Osteocyte (in vitro differentiated cells): ENCODE results near the gene DUSP16. TPM values are rescaled to one million over a fixed set of nuclear protein-coding genes. Genes with fewer than 3 reads are reported as not detected.

Source experiments
- DNase-seq: peaks from one replicate; pipeline ENCODE4 v3.0.0; 2021; ENCODE audit warnings: mixed read lengths; ENCODE audit not compliant: unreplicated experiment; ENCODE audit errors: extremely low spot score
- H3K27ac Mint-ChIP-seq: one replicate; pipeline ENCODE4 v1.8.0; 2021; ENCODE audit warnings: mild to moderate bottlenecking, mixed read lengths; ENCODE audit not compliant: unreplicated experiment
- H3K27me3 Mint-ChIP-seq: one replicate; pipeline ENCODE4 v1.8.0; 2021; ENCODE audit warnings: mixed read lengths; ENCODE audit not compliant: unreplicated experiment
- H3K36me3 Mint-ChIP-seq: one replicate; pipeline ENCODE4 v1.8.0; 2021; ENCODE audit warnings: mixed read lengths; ENCODE audit not compliant: unreplicated experiment
- H3K4me1 Mint-ChIP-seq: one replicate; pipeline ENCODE4 v1.8.0; 2021; ENCODE audit warnings: mixed read lengths; ENCODE audit not compliant: unreplicated experiment
- H3K4me3 Mint-ChIP-seq: one replicate; pipeline ENCODE4 v1.8.0; 2021; ENCODE audit warnings: mild to moderate bottlenecking, moderate library complexity, mixed read lengths; ENCODE audit not compliant: unreplicated experiment
- H3K9me3 Mint-ChIP-seq: one replicate; pipeline ENCODE4 v1.8.0; 2021; ENCODE audit warnings: mixed read lengths; ENCODE audit not compliant: unreplicated experiment
- total RNA-seq: library from RNA; stranded (reverse); gene quantifications from 2 replicates; pipeline ENCODE4 v1.2.1, GENCODE V29; 2021
- TF ChIP-seq, protein P1 (sequence below): fragments of 200-600 bp; sonication (generic); IDR thresholded peaks from 2 replicates; pipeline ENCODE4 v1.5.0; 2021; ENCODE audit warnings: antibody characterized with exemption, mild to moderate bottlenecking, moderate library complexity

The DUSP16 gene
- total RNA-seq, 1 donor from 2014 or later = 10.3 TPM

DNA sequence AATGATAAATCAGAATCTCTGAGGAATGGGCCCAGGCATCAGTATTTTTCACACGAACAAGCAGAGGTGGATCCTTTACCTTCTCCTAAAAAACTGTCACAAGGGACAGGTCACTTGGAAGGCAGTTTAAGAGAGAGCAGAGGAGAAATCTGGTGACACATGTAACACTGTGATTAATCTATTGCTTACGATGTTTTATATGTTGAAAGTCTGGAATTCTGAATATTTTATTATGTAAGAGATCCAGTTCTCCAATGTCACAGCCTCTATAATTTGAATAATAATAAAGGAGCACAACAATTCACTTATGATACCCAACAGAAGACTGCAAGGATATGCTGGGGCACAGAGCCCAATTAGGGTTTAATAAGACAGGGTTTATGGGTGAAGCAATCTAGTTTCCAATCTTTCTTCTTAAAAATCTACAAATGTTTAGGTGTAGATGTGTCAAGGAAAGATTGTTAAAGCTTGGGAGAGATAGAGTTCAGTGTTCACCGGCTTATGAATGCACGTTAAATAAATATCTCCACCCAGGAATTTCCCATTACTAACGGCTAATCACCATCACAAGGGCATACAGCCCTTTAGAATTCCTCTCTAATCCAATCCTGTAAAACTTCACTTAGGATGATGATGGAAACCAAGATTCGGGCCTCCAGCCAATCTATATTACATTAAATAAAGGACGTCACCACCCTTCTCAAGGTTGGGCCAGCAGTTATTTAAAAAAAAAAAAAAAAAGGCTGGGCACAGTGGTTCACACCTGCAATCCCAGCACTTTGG is 23.4 kb downstream of the DUSP16 start:
- TF ChIP-seq, protein P1, sequence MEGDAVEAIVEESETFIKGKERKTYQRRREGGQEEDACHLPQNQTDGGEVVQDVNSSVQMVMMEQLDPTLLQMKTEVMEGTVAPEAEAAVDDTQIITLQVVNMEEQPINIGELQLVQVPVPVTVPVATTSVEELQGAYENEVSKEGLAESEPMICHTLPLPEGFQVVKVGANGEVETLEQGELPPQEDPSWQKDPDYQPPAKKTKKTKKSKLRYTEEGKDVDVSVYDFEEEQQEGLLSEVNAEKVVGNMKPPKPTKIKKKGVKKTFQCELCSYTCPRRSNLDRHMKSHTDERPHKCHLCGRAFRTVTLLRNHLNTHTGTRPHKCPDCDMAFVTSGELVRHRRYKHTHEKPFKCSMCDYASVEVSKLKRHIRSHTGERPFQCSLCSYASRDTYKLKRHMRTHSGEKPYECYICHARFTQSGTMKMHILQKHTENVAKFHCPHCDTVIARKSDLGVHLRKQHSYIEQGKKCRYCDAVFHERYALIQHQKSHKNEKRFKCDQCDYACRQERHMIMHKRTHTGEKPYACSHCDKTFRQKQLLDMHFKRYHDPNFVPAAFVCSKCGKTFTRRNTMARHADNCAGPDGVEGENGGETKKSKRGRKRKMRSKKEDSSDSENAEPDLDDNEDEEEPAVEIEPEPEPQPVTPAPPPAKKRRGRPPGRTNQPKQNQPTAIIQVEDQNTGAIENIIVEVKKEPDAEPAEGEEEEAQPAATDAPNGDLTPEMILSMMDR = no peak
- Mint-ChIP-seq H3K4me3 (no peak overlapping the region), H3K27ac (no peak overlapping the region), H3K36me3 (peaks cover 2% of the 10 kb centered on the region), H3K27me3 (no peaks in the 10 kb centered on the region), H3K4me1 (no peaks in the 10 kb centered on the region), H3K9me3 (no peaks in the 10 kb centered on the region)
- DNase-seq = no peak

DNA sequence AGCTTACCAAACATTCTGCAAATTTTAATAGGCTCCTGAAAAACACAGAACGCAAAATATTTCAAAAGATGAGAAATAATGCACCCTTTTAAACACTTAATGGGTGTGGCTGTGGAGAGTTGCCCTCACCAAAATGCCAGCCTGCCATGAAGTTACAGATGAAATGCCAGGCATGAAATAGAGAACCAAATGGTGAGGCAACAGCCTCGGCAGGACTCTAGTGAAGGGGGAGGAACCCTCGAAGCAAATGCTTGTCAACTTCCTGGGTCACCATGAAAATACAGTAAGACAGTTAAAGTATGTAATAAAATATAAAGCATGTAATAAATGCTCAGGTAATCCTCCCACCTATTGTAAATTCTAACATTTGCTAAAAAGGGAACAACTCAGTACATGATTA is 24.1 kb downstream of the DUSP16 start:
- TF ChIP-seq, protein P1 = no peak
- H3K9me3 Mint-ChIP-seq = no peaks in the 10 kb centered on the region
- no peak for DNase-seq
- peaks cover 2% of the 10 kb centered on the region for H3K36me3 Mint-ChIP-seq
- H3K4me1 Mint-ChIP-seq = peaks cover 2% of the 10 kb centered on the region
- H3K27me3 Mint-ChIP-seq = no peaks in the 10 kb centered on the region
- H3K27ac Mint-ChIP-seq = no peak overlapping the region
- no peak overlapping the region for H3K4me3 Mint-ChIP-seq

DNA sequence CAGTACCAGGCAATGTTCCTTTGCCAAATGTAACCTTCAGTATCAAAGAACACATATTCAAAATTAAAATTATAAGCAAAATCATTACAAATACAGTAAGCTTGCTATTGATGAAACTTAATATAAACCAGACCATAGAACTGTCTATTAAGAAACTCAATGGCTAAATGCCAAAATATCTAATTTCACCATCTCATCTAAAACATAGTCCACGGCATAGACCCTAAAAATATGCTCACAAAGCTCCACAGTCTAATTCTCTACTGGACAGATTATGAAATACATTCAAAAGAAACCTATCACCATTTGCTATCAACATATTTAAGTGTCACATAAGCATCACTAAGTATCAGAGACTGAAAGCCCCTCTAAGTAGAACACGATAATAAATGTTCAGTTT is 25.2 kb downstream of the DUSP16 start:
- TF ChIP-seq, protein P1 = no peak
- peaks cover 2% of the 10 kb centered on the region for H3K36me3 Mint-ChIP-seq
- no peak for DNase-seq

DNA sequence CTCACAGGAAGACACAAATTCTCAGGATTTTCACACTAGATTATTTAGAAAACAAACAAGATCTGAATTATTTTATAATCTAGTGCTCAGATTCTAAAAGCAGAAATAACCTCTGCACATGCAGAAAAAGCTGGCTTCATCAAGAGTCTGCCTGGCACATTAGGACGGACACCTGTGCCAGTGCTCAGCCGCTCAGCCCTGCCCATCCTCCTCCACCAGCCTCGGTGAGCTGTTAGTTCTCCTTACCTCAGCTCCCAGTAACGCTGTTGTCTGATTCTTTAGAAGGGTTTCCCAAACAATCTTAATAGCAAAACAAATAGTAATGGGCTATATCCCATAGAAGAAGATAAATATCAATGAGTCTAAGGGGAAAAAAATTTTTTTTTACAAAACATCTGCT is 27.7 kb downstream of the DUSP16 start:
- TF ChIP-seq, protein P1 = no peak
- Mint-ChIP-seq H3K27me3 (no peaks in the 10 kb centered on the region), H3K4me3 (no peak overlapping the region), H3K27ac (no peak overlapping the region), H3K9me3 (no peaks in the 10 kb centered on the region), H3K36me3 (peaks cover under 1% of the 10 kb centered on the region), H3K4me1 (peaks cover 6% of the 10 kb centered on the region)
- DNase-seq = no peak

More for the DNA sequence above, 25.2 kb downstream of the DUSP16 start:
- H3K4me3 Mint-ChIP-seq = no peak overlapping the region
- H3K27ac Mint-ChIP-seq = no peak overlapping the region
- H3K4me1 Mint-ChIP-seq = peaks cover 6% of the 10 kb centered on the region
- H3K9me3 Mint-ChIP-seq = no peaks in the 10 kb centered on the region
- H3K27me3 Mint-ChIP-seq = no peaks in the 10 kb centered on the region

DNA sequence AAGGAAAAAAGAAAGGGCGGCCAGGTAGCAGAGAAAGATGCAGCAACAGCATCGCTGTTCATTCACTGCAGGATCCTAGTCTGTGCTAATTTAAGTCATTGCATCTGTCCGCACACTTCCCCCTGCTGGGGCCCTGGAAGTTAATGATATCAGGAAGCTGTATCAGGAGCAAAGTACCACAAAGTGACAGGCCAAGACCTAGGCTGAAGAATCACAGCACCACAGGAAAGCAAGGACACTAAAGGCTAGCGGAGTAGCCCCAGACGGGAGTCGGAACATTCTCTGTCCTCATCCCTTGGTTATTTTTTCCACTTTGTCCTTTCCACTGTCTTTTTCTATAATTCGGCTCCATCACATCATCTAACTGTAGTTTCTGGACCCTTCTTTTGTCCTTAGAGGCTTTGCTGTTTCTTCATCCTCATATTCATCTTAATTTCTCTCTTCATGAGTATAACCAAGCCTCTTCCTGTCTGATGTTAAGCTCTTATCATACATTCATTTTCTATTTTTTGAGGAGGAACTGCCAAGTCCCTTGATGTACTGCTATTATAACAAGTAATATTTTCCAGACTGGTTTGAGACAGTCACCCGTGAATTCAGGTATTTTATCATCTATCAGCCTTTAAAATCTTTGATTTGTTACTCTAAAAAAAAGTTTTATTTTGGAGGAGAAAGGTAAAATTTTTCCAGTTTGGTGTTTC is 28.3 kb downstream of the DUSP16 start:
- no peaks in the 10 kb centered on the region for H3K9me3 Mint-ChIP-seq
- TF ChIP-seq, protein P1 = no peak
- no peak for DNase-seq
- no peak overlapping the region for H3K27ac Mint-ChIP-seq
- H3K36me3 Mint-ChIP-seq = peaks cover 6% of the 10 kb centered on the region
- peaks cover 6% of the 10 kb centered on the region for H3K4me1 Mint-ChIP-seq
- no peaks in the 10 kb centered on the region for H3K27me3 Mint-ChIP-seq
- H3K4me3 Mint-ChIP-seq = no peak overlapping the region
